Neural progenitor cell (in vitro differentiated cells): ENCODE results near the gene MYEOV.

ENCODE experiments used
- EZH2 ChIP-seq: fragments of 200-600 bp; sonication (generic); IDR thresholded peaks from 2 replicates; pipeline ENCODE4 v1.6.1; 2017; ENCODE audit warnings: antibody characterized with exemption, mild to moderate bottlenecking, moderate library complexity
- EZH2phosphoT487 ChIP-seq: fragments of 200-600 bp; sonication (generic); IDR thresholded peaks from 2 replicates; pipeline ENCODE4 v1.6.1; 2017; ENCODE audit warnings: antibody characterized with exemption
- TF ChIP-seq, protein P1 (sequence below): fragments of 200-600 bp; sonication (generic); IDR thresholded peaks from 2 replicates; pipeline ENCODE4 v1.5.1; 2017; ENCODE audit warnings: antibody characterized with exemption, mild to moderate bottlenecking

DNA sequence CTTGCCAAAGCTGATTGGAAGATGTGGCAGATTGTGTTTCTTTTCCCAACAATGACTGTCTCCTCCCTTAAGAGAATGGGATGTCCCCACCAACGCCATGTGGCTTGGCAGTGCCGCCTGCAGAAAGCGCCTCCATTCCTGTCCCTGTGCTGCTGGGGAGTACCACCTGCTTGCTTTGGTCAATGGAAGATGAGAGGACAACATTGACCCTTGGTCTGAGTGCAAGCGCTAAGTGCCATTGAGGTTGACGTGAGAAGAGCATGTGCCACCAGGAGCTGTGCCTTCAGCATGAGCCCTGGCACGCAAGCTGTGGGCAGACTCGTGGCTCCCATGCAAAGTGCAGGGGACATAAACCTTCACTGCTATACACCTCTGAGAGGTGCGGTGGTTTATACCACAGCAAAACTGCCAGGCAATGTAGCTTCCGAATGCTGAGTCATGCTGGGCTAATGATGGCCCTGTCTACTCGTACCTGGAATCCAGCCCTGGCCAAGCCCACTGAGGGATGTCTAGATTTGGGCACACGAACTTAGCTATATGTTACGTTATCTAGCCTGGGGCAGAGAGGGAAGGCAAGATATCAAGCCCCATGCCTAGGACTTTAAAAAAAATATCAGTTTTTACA lies 41.9 kb downstream of the MYEOV start:
- TF ChIP-seq EZH2phosphoT487 = no peak
- TF ChIP-seq, protein P1, sequence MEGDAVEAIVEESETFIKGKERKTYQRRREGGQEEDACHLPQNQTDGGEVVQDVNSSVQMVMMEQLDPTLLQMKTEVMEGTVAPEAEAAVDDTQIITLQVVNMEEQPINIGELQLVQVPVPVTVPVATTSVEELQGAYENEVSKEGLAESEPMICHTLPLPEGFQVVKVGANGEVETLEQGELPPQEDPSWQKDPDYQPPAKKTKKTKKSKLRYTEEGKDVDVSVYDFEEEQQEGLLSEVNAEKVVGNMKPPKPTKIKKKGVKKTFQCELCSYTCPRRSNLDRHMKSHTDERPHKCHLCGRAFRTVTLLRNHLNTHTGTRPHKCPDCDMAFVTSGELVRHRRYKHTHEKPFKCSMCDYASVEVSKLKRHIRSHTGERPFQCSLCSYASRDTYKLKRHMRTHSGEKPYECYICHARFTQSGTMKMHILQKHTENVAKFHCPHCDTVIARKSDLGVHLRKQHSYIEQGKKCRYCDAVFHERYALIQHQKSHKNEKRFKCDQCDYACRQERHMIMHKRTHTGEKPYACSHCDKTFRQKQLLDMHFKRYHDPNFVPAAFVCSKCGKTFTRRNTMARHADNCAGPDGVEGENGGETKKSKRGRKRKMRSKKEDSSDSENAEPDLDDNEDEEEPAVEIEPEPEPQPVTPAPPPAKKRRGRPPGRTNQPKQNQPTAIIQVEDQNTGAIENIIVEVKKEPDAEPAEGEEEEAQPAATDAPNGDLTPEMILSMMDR = no peak
- TF ChIP-seq EZH2 = no peak
